Right renal cortex interstitium (tissue), 3 donors: ENCODE results near the gene PSMD11. TPM values are rescaled to one million over a fixed set of nuclear protein-coding genes. Genes with fewer than 3 reads are reported as not detected.

Source experiments
- DNase-seq, 3 donors: peaks; one replicate each; pipeline ENCODE4 v3.0.0-alpha.2; 2013; ENCODE audit warnings: low read depth in 3 of 3, low spot score in 2 of 3
- polyA plus RNA-seq, 3 donors: library from polyadenylated mRNA; unstranded; fragments of 120-200 nt; gene quantifications; one replicate each; pipeline ENCODE4 v1.2.1, GENCODE V29; 2013; ENCODE audit not compliant: insufficient read length in 3 of 3

PSMD11 gene
- polyA plus RNA-seq, 3 donors: 97.4 to 110 (median 109) TPM

- DNase-seq: no peak
Observed at GRCh38 chr17:32489320-32490100, 45.2 kb downstream of the PSMD11 start.

- no peak for DNase-seq
Observed at GRCh38 chr17:32490101-32490482, 45.8 kb downstream of the PSMD11 start.

GRCh38 chr17:32491371-32492263 is 47.3 kb downstream of the PSMD11 start:
- no peak for DNase-seq

GRCh38 chr17:32492264-32492589 is 47.9 kb downstream of the PSMD11 start:
- DNase-seq: no peak

- no peak for DNase-seq
Observed at GRCh38 chr17:32492648-32493289, 48.5 kb downstream of the PSMD11 start.

- no peak for DNase-seq
Observed at GRCh38 chr17:32493571-32493970, 49.3 kb downstream of the PSMD11 start.

GRCh38 chr17:32493976-32494513 is 49.7 kb downstream of the PSMD11 start:
- no peak for DNase-seq

GRCh38 chr17:32494621-32495358 is 50.5 kb downstream of the PSMD11 start:
- DNase-seq: no peak

GRCh38 chr17:32495359-32496231 is 51.3 kb downstream of the PSMD11 start:
- no peak for DNase-seq

GRCh38 chr17:32496395-32497073 is 52.2 kb downstream of the PSMD11 start:
- DNase-seq: no peak

GRCh38 chr17:32497431-32498205 is 53.3 kb downstream of the PSMD11 start:
- no peak for DNase-seq

GRCh38 chr17:32498391-32498790 is 54.1 kb downstream of the PSMD11 start:
- no peak for DNase-seq

GRCh38 chr17:32502013-32502412 is 57.7 kb downstream of the PSMD11 start:
- no peak for DNase-seq

- DNase-seq: no peak
Observed at GRCh38 chr17:32502710-32503109, 58.4 kb downstream of the PSMD11 start.

GRCh38 chr17:32503251-32504165 is 59.2 kb downstream of the PSMD11 start:
- DNase-seq: no peak

- DNase-seq: no peak
Observed at GRCh38 chr17:32504166-32504990, 60.1 kb downstream of the PSMD11 start.
